GM12892 (cell line): ENCODE results near the gene A2ML1.
"Not testable (repeated sequence)": the region's sequence is repeated elsewhere in the genome, so short reads cannot be mapped to it uniquely, and the experiment has no call there.

Experiments used
- DNase-seq: peaks from one replicate; pipeline ENCODE4 v3.0.0; 2011; ENCODE audit not compliant: insufficient read length
- FAIRE-seq: peaks from 2 replicates; lab custom pipeline; 2011; peaks lifted over from hg19 to GRCh38; lab: Jason Lieb, UNC
- POLR2A ChIP-seq: IDR thresholded peaks from 2 replicates; pipeline ENCODE4 v1.6.1; 2011; ENCODE audit warnings: low read depth, low read length, control low read depth
- POLR2AphosphoS5 ChIP-seq: IDR thresholded peaks from 2 replicates; pipeline ENCODE4 v1.6.1; 2011; ENCODE audit warnings: low read depth, low read length, control low read depth
- TAF1 ChIP-seq: IDR thresholded peaks from 2 replicates; pipeline ENCODE4 v1.6.1; 2011; ENCODE audit warnings: low read depth, mild to moderate bottlenecking, control low read depth, low read length, borderline replicate concordance

A2ML1 gene

DNA sequence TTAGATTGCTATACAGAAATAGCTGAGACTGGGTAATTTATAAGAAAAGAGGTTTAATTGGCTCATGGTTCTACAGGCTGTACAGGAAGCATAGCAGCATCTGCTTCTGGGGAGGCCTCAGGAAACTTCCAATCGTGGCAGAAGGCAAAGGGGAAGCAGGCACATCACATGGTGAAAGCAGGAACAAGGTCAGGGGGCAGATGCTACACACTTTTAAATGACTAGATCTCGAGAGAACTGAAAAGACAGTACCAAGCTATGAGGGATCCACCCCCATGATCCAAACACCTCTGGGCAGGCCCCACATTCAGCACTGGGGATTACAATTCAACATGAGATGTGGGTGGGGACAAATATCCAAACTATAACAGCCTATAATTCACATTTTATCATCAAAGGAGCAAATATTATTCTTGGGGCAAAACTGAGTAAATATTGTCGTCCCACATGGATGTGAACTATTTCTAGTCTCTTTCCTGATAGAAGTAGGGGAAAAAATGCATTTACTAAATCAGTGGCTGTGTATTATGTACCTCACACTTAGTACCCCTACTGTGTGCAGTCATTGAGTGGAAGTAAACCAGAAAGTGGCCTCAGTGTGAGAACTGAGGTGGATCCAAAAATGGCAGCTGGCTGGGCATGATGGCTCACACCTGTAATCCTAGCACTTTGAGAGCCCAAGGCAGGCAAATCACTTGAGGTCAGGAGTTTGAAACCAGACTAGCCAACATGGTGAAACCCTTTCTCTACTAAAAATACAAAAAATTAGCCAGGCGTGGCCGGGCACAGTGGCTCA lies 25.4 kb upstream of the A2ML1 start:
- no peak for FAIRE-seq
- TF ChIP-seq POLR2A, result no peak
- TF ChIP-seq POLR2AphosphoS5, result no peak
- no peak for TF ChIP-seq TAF1
- DNase-seq, result no peak

DNA sequence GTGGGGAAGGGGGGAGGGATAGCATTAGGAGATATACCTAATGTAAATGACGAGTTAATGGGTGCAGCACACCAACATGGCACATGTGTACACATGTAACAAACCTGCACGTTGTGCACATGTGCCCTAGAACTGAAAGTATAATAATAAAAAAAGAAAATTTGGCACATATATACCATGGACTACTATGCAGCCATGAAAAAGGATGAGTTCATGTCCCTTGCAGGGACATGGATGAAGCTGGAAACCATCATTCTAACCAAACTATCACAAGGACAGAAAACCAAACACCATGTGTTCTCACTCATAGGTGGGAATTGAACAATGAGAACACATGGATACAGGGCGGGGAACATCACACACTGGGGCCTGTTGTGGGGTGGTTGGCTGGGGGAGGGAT lies 21.2 kb upstream of the A2ML1 start:
- DNase-seq, FAIRE-seq: not testable (repeated sequence)

GRCh38 chr12:8804833-8805232 lies 17.6 kb upstream of the A2ML1 start:
- DNase-seq, FAIRE-seq: not testable (repeated sequence)

- not testable (repeated sequence) for DNase-seq, FAIRE-seq
Observed at GRCh38 chr12:8805487-8805886, 16.9 kb upstream of the A2ML1 start.

DNA sequence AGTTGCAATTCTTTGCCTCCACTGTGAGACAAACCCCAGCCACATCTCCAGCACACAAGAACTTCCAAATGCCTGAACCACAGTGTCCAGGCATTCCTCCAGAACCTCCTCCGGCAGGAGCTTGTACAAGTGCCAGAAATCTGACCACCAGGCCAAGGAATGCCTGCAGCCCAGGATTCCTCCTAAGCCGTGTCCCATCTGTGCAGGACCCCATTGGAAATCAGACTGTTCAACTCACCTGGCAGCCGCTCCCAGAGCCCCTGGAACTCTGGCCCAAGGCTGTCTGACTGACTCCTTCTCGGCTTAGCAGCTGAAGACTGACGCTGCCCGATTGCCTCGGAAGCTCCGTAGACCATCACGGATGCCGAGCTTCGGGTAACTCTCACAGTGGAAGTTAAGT lies 15.3 kb upstream of the A2ML1 start:
- DNase-seq, FAIRE-seq: not testable (repeated sequence)

DNA sequence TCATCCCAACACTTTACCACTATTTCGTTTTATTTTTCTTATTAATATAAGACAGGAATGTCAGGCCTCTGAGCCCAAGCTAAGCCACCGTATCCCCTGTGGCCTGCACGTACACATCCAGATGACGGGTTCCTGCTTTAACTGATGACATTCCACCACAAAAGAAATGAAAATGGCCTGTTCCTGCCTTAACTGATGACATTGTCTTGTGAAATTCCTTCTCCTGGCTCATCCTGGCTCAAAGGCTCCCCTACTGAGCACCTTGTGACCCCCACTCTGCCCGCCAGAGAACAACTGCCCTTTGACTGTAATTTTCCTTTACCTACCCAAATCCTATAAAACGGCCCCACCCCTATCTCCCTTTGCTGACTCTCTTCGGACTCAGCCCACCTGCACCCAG lies 12.3 kb upstream of the A2ML1 start:
- not testable (repeated sequence) for FAIRE-seq, DNase-seq

GRCh38 chr12:8813572-8814357 lies 8.7 kb upstream of the A2ML1 start:
- no peak for FAIRE-seq

DNA sequence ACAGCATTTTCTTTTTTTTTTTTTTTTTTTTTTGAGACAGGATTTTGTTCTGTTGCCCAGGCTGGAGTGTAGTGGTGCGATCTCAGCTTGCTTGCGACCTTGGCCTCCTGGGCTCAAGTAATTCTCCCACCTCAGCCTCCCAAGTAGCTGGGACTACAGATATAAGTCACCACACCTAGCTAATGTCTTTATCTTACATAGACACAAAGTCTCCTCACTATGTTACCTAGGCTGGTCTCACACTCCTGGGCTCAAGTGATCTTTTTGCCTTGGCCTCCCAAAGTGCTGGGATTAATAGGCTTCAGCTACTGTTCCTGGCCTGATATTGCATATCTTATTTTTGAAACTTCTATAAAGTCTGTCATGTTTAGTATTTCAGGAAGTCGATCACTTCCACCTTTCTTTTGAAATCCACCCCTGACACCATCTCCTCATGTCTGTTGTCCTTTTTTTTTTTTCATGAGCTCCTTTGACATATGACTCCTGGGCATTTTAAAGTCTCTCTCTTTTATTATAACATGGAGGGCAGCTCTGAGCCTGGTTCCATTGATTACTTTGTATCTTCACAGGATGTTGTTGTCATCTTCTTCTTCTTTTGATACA lies 5.9 kb upstream of the A2ML1 start:
- no peak for TF ChIP-seq TAF1
- no peak for TF ChIP-seq POLR2A
- TF ChIP-seq POLR2AphosphoS5, result no peak
- no peak for FAIRE-seq
- no peak for DNase-seq

More at GRCh38 chr12:8813572-8814357, 8.7 kb upstream of the A2ML1 start:
- TF ChIP-seq TAF1 (no peak), POLR2AphosphoS5 (no peak), POLR2A (no peak)
- no peak for DNase-seq

DNA sequence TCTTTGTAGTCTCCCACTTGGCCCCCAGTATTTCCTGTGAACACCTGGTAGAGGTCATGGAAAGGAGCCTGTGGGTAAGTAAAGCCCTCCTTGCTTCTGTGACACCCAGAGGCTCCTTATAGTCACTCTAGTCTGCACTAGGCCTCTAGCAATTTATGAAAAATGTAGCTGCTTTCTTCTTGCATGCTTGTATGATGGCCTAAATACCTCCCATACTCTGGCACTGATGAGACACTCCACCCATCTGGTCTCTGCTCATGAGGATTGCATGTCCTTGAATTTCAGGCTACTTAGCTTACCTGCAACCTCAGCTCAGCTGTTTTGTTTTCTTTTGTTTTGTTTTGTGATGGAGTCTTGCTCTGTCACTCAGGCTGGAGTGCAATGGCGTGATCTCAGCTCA lies 4.6 kb upstream of the A2ML1 start:
- DNase-seq (no peak), FAIRE-seq (no peak)
- TF ChIP-seq TAF1, result no peak
- no peak for TF ChIP-seq POLR2AphosphoS5

DNA sequence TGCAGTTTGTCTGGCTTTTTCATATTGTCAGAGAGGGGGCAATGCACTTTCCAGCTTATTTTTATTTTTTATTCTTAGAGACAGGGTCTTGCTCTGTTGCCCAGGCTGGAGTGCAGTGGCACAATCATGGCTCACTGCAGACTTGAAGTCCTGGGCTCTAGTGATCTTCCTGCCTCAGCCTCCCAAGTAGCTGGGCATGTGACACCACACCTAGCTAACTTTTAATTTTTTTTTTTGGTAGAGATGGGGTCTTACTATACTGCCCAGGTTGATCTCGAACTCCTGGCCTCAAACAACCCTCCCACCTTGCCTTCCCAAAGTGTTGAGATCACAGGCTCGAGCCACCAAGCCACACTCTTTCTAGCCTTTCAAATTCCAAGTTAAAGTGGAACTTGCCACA lies 3.9 kb upstream of the A2ML1 start:
- DNase-seq (no peak), FAIRE-seq (no peak)
- TF ChIP-seq POLR2AphosphoS5 (no peak), TAF1 (no peak), POLR2A (no peak)

- TF ChIP-seq POLR2A (no peak), POLR2AphosphoS5 (no peak), TAF1 (no peak)
- FAIRE-seq (no peak), DNase-seq (no peak)
Observed at GRCh38 chr12:8819666-8819980, 2.8 kb upstream of the A2ML1 start.

DNA sequence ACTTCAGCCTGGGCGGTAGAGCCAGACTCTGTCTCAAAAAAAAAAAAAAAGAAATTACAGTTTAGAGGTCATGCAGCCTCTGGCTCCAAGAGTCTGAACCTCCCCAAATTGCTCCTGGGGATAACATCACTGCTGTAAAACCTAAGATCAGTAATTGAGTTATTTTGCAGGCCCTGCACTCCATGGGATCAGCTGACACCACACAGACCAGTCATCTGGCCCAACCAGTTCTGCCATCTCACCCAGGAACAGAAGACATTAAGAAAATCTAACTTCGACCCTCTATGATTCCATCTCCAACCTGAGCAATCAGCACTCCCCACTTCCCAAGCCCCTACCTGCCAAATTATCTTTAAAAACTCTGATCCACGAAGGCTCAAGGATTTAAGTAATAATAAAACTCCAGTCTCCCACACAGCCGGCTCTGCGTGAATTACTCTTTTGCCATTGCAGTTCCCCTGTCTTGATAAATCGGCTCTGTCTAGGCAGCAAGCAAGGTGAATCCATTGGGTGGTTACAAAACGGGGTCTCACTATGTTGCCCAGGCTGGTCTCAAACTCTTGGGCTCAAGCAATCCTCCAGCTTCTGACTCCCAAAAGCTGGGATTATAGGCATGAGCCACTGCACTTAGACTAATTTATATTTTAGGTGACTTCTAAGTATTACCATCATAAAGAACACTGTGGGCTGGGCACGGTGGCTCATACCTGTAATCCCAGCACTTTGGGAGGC lies 1.6 kb upstream of the A2ML1 start:
- not testable (repeated sequence) for FAIRE-seq

More for the DNA sequence above, 1.6 kb upstream of the A2ML1 start:
- not testable (repeated sequence) for DNase-seq
